ENCODE results near the gene TBC1D3B. TPM values are rescaled to one million over a fixed set of nuclear protein-coding genes. Genes with fewer than 3 reads are reported as not detected.

Gene TBC1D3B
- total RNA-seq (2022; extraction: Qiagen RNA extraction; ENCODE audit: low read depth) = 1.5 to 4.3 TPM (median 3.4 TPM) in 5 replicates

DNA sequence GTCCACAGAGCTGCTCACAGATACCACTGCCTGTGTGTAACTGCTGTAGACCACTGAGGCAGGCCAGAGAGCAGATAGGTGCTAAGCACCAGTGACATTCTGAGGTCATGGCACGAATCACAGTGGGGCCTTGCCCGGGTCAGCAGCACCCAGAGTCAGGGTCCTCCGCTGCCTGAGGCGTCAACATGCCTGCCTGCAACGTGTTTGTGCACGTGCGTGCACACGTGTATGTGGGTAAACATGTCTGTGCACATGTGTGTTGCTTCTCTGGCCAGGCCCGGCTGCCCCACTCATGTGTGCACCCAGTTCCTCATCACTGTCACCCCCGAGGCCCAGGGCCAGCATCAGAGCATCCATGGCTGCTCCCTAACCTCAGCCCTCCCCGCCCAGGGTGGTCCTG, at the start of gene TBC1D3B:
Gene TBC1D3B (minus strand): TSS at position 101 of the 400 bp plus-strand sequence. CDS start 1,586 bp downstream, outside the sequence.

GRCh38 chr17:36210439-36211211, 34.2 kb upstream of the TBC1D3B start, which contains the start of gene CCL4L2:
CCL4L2 (plus strand) TSS chr17:36211063.

Other genes starting within 250 kb of the TBC1D3B start
- gene RDM1, start 245.9 kb downstream of the TBC1D3B start, total RNA-seq (2022; extraction: Qiagen RNA extraction; ENCODE audit: low read depth) = 2.7 to 6.7 TPM (median 3.7 TPM) in 5 replicates
- not detected in 5 replicates for gene LYZL6, start 232.9 kb downstream of the TBC1D3B start, total RNA-seq (2022; extraction: Qiagen RNA extraction; ENCODE audit: low read depth)
- not detected in 5 replicates for gene CCL16, start 195.1 kb downstream of the TBC1D3B start, total RNA-seq (2022; extraction: Qiagen RNA extraction; ENCODE audit: low read depth)
- not detected in 5 replicates for gene CCL14, start 189.9 kb downstream of the TBC1D3B start, total RNA-seq (2022; extraction: Qiagen RNA extraction; ENCODE audit: low read depth)
- not detected in 5 replicates for gene CCL15, start 175.1 kb downstream of the TBC1D3B start, total RNA-seq (2022; extraction: Qiagen RNA extraction; ENCODE audit: low read depth)
- gene CCL23, start 158.7 kb downstream of the TBC1D3B start, total RNA-seq (2022; extraction: Qiagen RNA extraction; ENCODE audit: low read depth) = not detected in 5 replicates
- gene CCL18, start 112.4 kb downstream of the TBC1D3B start, total RNA-seq (2022; extraction: Qiagen RNA extraction; ENCODE audit: low read depth) = 0.38 TPM in 1 of 5 replicates, not detected in the others
- not detected in 5 replicates for gene CCL3, start 86.5 kb downstream of the TBC1D3B start, total RNA-seq (2022; extraction: Qiagen RNA extraction; ENCODE audit: low read depth)
- not detected in 5 replicates for gene CCL4, start 72.8 kb downstream of the TBC1D3B start, total RNA-seq (2022; extraction: Qiagen RNA extraction; ENCODE audit: low read depth)
- gene CCL3L1, start 20.1 kb upstream of the TBC1D3B start, total RNA-seq (2022; extraction: Qiagen RNA extraction; ENCODE audit: low read depth) = not detected in 5 replicates
- not detected in 5 replicates for gene CCL4L2, start 34.4 kb upstream of the TBC1D3B start, total RNA-seq (2022; extraction: Qiagen RNA extraction; ENCODE audit: low read depth)
- gene TBC1D3I, start 87.9 kb upstream of the TBC1D3B start, total RNA-seq (2022; extraction: Qiagen RNA extraction; ENCODE audit: low read depth) = 0.20 to 0.46 TPM (median 0.23 TPM) in 5 replicates
- not detected in 5 replicates for gene TBC1D3G, start 147.2 kb upstream of the TBC1D3B start, total RNA-seq (2022; extraction: Qiagen RNA extraction; ENCODE audit: low read depth)
- not detected in 5 replicates for gene TBC1D3H, start 211.8 kb upstream of the TBC1D3B start, total RNA-seq (2022; extraction: Qiagen RNA extraction; ENCODE audit: low read depth)